HepG2 (cell line): ENCODE data around the gene FAT1. TPM values are rescaled to one million over a fixed set of nuclear protein-coding genes. Genes with fewer than 3 reads are reported as not detected.
A peak's percentile ranks its signal among the peaks of the same experiment; 100 is the strongest.

Source experiments
- BCL6 ChIP-seq: IDR thresholded peaks from 2 replicates; pipeline ENCODE4 v1.6.1; 2016; ENCODE audit warnings: missing genetic modification reagents, missing compliant biosample characterization
- HNF4A ChIP-seq: sonication (generic); formaldehyde crosslinking; IDR thresholded peaks from 2 replicates; pipeline ENCODE4 v1.4.0; 2020; ENCODE audit warnings: missing genetic modification reagents
- MED1 ChIP-seq: sonication (generic); formaldehyde crosslinking; IDR thresholded peaks from 2 replicates; pipeline ENCODE4 v1.4.0; 2020; ENCODE audit warnings: missing genetic modification reagents
- THRA ChIP-seq: sonication (generic); formaldehyde crosslinking; IDR thresholded peaks from 2 replicates; pipeline ENCODE4 v1.4.0; 2020; ENCODE audit warnings: missing genetic modification reagents, borderline replicate concordance
- ZMYM4 ChIP-seq: sonication (generic); formaldehyde crosslinking; IDR thresholded peaks from 2 replicates; pipeline ENCODE4 v1.8.1; 2023; ENCODE audit warnings: mild to moderate bottlenecking, missing genetic modification reagents
- ZNF335 ChIP-seq: sonication (generic); formaldehyde crosslinking; IDR thresholded peaks from 2 replicates; pipeline ENCODE4 v1.4.0; 2020; ENCODE audit warnings: missing genetic modification reagents
- polyA plus RNA-seq, 8 experiments: library from polyadenylated mRNA; depleted of rRNA in 3 of 8; stranded (reverse) in 7 of 8; unstranded in 1 of 8; fragments of >200 nt; fragmentation: Illumina TruSeq in 4 of 8; extraction: Trizol in 4 of 8; gene quantifications; 2 replicates each; pipeline versions ENCODE4 v1.2.1 to v1.2.3, GENCODE V29; 2011 to 2016; ENCODE audit warnings: low read depth in 4 of 8, missing spikeins in 1 of 8, mixed read lengths in 1 of 8; ENCODE audit not compliant: insufficient read depth in 1 of 8
- total RNA-seq, 5 experiments: library from RNA; depleted of rRNA; stranded (reverse); fragments of >200 nt; fragmentation: Illumina TruSeq; extraction: Trizol; gene quantifications; 2 replicates each; pipeline ENCODE4 v1.2.3, GENCODE V29; 2016; ENCODE audit warnings: low read depth in 1 of 5
- TF ChIP-seq, protein P1 (sequence below): sonication (generic); formaldehyde crosslinking; IDR thresholded peaks from 2 replicates; pipeline ENCODE4 v1.4.0; 2020; ENCODE audit warnings: mild to moderate bottlenecking, missing genetic modification reagents, borderline replicate concordance
- TF ChIP-seq, protein P2 (sequence below): sonication (generic); formaldehyde crosslinking; IDR thresholded peaks from 2 replicates; pipeline ENCODE4 v1.5.0; 2020; ENCODE audit warnings: mild to moderate bottlenecking, missing genetic modification reagents, borderline replicate concordance
- TF ChIP-seq, protein P3 (sequence below): sonication (generic); formaldehyde crosslinking; IDR thresholded peaks from 2 replicates; pipeline ENCODE4 v1.9.0; 2021; ENCODE audit warnings: mild to moderate bottlenecking, missing genetic modification reagents
- TF ChIP-seq, protein P4 (sequence below): IDR thresholded peaks from 2 replicates; pipeline ENCODE4 v1.6.1; 2016; ENCODE audit warnings: missing genetic modification reagents, missing compliant biosample characterization

The FAT1 gene
- total and polyA plus RNA-seq, 2 of the 13 experiments (the other 11 are each of a cell fraction or from before 2014, with no cell fraction given), result 185 to 216 TPM

DNA sequence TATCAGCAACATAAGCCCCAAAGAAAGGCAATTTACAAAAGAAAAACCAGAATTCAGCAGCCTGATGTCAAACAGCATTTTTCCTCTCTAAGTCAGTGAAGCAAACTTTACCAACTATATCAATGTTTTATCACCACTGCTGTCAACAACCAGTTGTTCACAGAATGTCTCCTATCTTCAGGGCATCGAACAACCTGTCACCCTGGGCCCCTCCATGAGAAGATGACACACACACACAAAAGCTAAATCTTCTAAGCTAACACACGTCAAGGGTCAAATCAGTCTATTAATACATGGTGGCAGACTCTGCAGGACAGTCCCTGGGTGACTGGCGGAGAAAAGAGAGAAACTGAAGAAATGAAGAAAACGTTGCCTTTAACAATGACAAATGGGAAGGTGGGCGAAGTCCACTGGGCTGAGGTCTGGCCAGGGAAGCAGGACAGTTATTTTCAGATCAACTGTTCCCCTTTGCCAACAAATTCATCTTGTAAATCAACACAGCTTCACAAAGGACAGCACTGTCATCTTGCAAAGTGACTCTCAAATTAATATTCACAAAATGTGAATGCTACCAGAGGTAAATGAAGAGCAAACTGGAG, 13.0 kb downstream of the FAT1 start (continued):
- TF ChIP-seq, protein P1, sequence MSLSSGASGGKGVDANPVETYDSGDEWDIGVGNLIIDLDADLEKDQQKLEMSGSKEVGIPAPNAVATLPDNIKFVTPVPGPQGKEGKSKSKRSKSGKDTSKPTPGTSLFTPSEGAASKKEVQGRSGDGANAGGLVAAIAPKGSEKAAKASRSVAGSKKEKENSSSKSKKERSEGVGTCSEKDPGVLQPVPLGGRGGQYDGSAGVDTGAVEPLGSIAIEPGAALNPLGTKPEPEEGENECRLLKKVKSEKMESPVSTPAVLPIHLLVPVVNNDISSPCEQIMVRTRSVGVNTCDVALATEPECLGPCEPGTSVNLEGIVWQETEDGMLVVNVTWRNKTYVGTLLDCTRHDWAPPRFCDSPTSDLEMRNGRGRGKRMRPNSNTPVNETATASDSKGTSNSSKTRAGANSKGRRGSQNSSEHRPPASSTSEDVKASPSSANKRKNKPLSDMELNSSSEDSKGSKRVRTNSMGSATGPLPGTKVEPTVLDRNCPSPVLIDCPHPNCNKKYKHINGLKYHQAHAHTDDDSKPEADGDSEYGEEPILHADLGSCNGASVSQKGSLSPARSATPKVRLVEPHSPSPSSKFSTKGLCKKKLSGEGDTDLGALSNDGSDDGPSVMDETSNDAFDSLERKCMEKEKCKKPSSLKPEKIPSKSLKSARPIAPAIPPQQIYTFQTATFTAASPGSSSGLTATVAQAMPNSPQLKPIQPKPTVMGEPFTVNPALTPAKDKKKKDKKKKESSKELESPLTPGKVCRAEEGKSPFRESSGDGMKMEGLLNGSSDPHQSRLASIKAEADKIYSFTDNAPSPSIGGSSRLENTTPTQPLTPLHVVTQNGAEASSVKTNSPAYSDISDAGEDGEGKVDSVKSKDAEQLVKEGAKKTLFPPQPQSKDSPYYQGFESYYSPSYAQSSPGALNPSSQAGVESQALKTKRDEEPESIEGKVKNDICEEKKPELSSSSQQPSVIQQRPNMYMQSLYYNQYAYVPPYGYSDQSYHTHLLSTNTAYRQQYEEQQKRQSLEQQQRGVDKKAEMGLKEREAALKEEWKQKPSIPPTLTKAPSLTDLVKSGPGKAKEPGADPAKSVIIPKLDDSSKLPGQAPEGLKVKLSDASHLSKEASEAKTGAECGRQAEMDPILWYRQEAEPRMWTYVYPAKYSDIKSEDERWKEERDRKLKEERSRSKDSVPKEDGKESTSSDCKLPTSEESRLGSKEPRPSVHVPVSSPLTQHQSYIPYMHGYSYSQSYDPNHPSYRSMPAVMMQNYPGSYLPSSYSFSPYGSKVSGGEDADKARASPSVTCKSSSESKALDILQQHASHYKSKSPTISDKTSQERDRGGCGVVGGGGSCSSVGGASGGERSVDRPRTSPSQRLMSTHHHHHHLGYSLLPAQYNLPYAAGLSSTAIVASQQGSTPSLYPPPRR, result peak; percentile 41; the same call in 1 of the 2 replicates
- 0 out of 2 replicates have a peak, but pooled peaks have one; percentile 26 for TF ChIP-seq ZMYM4 (CRISPR knock-in tag)
- 0 out of 2 replicates have a peak, but pooled peaks have one; percentile 31 for TF ChIP-seq MED1 (CRISPR knock-in tag)
- TF ChIP-seq, protein P2, sequence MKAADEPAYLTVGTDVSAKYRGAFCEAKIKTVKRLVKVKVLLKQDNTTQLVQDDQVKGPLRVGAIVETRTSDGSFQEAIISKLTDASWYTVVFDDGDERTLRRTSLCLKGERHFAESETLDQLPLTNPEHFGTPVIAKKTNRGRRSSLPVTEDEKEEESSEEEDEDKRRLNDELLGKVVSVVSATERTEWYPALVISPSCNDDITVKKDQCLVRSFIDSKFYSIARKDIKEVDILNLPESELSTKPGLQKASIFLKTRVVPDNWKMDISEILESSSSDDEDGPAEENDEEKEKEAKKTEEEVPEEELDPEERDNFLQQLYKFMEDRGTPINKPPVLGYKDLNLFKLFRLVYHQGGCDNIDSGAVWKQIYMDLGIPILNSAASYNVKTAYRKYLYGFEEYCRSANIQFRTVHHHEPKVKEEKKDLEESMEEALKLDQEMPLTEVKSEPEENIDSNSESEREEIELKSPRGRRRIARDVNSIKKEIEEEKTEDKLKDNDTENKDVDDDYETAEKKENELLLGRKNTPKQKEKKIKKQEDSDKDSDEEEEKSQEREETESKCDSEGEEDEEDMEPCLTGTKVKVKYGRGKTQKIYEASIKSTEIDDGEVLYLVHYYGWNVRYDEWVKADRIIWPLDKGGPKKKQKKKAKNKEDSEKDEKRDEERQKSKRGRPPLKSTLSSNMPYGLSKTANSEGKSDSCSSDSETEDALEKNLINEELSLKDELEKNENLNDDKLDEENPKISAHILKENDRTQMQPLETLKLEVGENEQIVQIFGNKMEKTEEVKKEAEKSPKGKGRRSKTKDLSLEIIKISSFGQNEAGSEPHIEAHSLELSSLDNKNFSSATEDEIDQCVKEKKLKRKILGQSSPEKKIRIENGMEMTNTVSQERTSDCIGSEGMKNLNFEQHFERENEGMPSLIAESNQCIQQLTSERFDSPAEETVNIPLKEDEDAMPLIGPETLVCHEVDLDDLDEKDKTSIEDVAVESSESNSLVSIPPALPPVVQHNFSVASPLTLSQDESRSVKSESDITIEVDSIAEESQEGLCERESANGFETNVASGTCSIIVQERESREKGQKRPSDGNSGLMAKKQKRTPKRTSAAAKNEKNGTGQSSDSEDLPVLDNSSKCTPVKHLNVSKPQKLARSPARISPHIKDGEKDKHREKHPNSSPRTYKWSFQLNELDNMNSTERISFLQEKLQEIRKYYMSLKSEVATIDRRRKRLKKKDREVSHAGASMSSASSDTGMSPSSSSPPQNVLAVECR (CRISPR knock-in tag), result 0 out of 2 replicates have a peak, but pooled peaks have one; percentile 15
- TF ChIP-seq HNF4A (CRISPR knock-in tag), result peak; percentile 41; the same call in 1 of the 2 replicates
- TF ChIP-seq ZNF335 (CRISPR knock-in tag), result no peak
- TF ChIP-seq, protein P3, sequence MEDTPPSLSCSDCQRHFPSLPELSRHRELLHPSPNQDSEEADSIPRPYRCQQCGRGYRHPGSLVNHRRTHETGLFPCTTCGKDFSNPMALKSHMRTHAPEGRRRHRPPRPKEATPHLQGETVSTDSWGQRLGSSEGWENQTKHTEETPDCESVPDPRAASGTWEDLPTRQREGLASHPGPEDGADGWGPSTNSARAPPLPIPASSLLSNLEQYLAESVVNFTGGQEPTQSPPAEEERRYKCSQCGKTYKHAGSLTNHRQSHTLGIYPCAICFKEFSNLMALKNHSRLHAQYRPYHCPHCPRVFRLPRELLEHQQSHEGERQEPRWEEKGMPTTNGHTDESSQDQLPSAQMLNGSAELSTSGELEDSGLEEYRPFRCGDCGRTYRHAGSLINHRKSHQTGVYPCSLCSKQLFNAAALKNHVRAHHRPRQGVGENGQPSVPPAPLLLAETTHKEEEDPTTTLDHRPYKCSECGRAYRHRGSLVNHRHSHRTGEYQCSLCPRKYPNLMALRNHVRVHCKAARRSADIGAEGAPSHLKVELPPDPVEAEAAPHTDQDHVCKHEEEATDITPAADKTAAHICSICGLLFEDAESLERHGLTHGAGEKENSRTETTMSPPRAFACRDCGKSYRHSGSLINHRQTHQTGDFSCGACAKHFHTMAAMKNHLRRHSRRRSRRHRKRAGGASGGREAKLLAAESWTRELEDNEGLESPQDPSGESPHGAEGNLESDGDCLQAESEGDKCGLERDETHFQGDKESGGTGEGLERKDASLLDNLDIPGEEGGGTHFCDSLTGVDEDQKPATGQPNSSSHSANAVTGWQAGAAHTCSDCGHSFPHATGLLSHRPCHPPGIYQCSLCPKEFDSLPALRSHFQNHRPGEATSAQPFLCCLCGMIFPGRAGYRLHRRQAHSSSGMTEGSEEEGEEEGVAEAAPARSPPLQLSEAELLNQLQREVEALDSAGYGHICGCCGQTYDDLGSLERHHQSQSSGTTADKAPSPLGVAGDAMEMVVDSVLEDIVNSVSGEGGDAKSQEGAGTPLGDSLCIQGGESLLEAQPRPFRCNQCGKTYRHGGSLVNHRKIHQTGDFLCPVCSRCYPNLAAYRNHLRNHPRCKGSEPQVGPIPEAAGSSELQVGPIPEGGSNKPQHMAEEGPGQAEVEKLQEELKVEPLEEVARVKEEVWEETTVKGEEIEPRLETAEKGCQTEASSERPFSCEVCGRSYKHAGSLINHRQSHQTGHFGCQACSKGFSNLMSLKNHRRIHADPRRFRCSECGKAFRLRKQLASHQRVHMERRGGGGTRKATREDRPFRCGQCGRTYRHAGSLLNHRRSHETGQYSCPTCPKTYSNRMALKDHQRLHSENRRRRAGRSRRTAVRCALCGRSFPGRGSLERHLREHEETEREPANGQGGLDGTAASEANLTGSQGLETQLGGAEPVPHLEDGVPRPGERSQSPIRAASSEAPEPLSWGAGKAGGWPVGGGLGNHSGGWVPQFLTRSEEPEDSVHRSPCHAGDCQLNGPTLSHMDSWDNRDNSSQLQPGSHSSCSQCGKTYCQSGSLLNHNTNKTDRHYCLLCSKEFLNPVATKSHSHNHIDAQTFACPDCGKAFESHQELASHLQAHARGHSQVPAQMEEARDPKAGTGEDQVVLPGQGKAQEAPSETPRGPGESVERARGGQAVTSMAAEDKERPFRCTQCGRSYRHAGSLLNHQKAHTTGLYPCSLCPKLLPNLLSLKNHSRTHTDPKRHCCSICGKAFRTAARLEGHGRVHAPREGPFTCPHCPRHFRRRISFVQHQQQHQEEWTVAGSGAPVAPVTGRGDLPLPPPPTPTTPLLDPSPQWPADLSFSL (CRISPR knock-in tag), result 0 out of 2 replicates have a peak, but pooled peaks have one; percentile 18
- peak; percentile 49 for TF ChIP-seq BCL6 (CRISPR knock-in tag)
- TF ChIP-seq THRA, result peak; percentile 40; the same call in 1 of the 2 replicates
- TF ChIP-seq, protein P4, sequence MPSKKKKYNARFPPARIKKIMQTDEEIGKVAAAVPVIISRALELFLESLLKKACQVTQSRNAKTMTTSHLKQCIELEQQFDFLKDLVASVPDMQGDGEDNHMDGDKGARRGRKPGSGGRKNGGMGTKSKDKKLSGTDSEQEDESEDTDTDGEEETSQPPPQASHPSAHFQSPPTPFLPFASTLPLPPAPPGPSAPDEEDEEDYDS, result 0 out of 2 replicates have a peak, but pooled peaks have one; percentile 12
